ENCODE measurements around the gene PRKN. TPM values are rescaled to one million over a fixed set of nuclear protein-coding genes. Genes with fewer than 3 reads are reported as not detected.

The PRKN gene
- total and polyA plus RNA-seq, 9 of the 15 experiments (the other 6 are each of a cell fraction or from before 2014, with no cell fraction given) = 0.03 to 0.96 (median 0.15) TPM; not detected in 2

GRCh38 chr6:162360901-162361567 lies 366.5 kb downstream of the PRKN start:
- FAIRE-seq (no peak), ATAC-seq (peak; percentile 52; the same call in 2 of the 3 replicates), DNase-seq (ENCODE audit: extremely low read depth in 1 of 4, low spot score in 3 of 4) (peak in 1 of 4 experiments; percentile 6)
- ChIA-PET POLR2A (interaction anchor here (0.5 kb wide), 1 partner anchor 183 kb away, joined by 4 read pairs; no protein-coding TSS in a partner anchor), CTCF (ENCODE audit: low intra/inter-chr PET ratio) (no interaction called here)
- Histone ChIP-seq H3K27me3 (ENCODE audit: control insufficient read depth in 2 of 2, insufficient read depth in 2 of 2, low read length in 2 of 2) (no peaks in the 10 kb centered on the region), H3K27ac (ENCODE audit: extremely low read depth, low read depth, low read length) (no peak overlapping the region), H3K79me2 (ENCODE audit: control insufficient read depth, insufficient read depth, low read length) (no peaks in the 10 kb centered on the region), H3K9me3 (replicated peaks; ENCODE audit: control insufficient read depth, insufficient read depth, low read depth, low read length) (no peaks in the 10 kb centered on the region; the same call in 1 of the 2 replicates), H3K4me2 (ENCODE audit: insufficient read depth, low read length) (no peak overlapping the region), H3K36me3 (ENCODE audit: control insufficient read depth, insufficient read depth, low read length) (no peaks in the 10 kb centered on the region), H3K4me1 (replicated peaks in 1 of 2; ENCODE audit: control insufficient read depth in 2 of 2, insufficient read depth in 2 of 2, low read length in 2 of 2) (no peaks in the 10 kb centered on the region; a peak in 1 of 5 replicates), H3K9me1 (ENCODE audit: control insufficient read depth, insufficient read depth, low read length) (no peaks in the 10 kb centered on the region), H2AFZ (ENCODE audit: low read depth, low read length) (no peak overlapping the region), H3K4me3 (no peak overlapping the region), H3K9ac (ENCODE audit: insufficient read depth in 1 of 2, low read depth in 2 of 2, low read length in 2 of 2) (no peak overlapping the region), H4K20me1 (replicated peaks; ENCODE audit: control insufficient read depth, insufficient read depth, low read length) (no peaks in the 10 kb centered on the region)
- no TSS peak for BruUV-seq (replicated peaks)
- intact Hi-C loops (cut with micrococcal nuclease) (no loop called here), in situ Hi-C loops (cut with MboI) (no loop called here)
- 3% methylated on average over 6 of the region's 6 CpGs for WGBS (ENCODE audit: insufficient coverage, low coverage, missing lambda C conversion rate)
- TF ChIP-seq PBX2 (CRISPR knock-in tag; IDR thresholded peaks at IDR 0.05; ENCODE audit: low read depth) (no peak), PBX2 (tag; conservative IDR thresholded peaks at IDR 0.05; ENCODE audit: low read depth) (peak; percentile 48), ATF7 (IDR thresholded peaks at IDR 0.05) (peak; percentile 54; the same call in 1 of the 2 replicates), YBX1 (IDR thresholded peaks at IDR 0.05) (no peak), MEF2A (IDR thresholded peaks at IDR 0.05; ENCODE audit: control insufficient read depth, low read depth, low read length) (peak; percentile 93), ZNF41 (CRISPR knock-in tag; conservative IDR thresholded peaks at IDR 0.05) (no peak), MEF2D (tag; conservative IDR thresholded peaks at IDR 0.05; ENCODE audit: low read depth) (peak; percentile 56; the same call in 1 of the 2 replicates), JUND (IDR thresholded peaks at IDR 0.05; ENCODE audit: borderline replicate concordance, low read depth, low read length) (peak; percentile 40; the same call in 1 of the 2 replicates), JUND (tag; IDR thresholded peaks at IDR 0.05; ENCODE audit: borderline replicate concordance, low read depth, low read length) (peak; percentile 68; the same call in 2 of the 3 replicates), CEBPB (tag; IDR thresholded peaks at IDR 0.05) (no peak), NR2C2 (CRISPR knock-in tag; IDR thresholded peaks at IDR 0.05) (no peak), NR2C2 (tag; IDR thresholded peaks at IDR 0.05) (peak; percentile 44; the same call in 1 of the 2 replicates), NR2C1 (IDR thresholded peaks at IDR 0.05) (no peak), NR2C1 (tag; IDR thresholded peaks at IDR 0.05) (peak; percentile 54; the same call in 1 of the 2 replicates)
- TF ChIP-seq, protein P1, sequence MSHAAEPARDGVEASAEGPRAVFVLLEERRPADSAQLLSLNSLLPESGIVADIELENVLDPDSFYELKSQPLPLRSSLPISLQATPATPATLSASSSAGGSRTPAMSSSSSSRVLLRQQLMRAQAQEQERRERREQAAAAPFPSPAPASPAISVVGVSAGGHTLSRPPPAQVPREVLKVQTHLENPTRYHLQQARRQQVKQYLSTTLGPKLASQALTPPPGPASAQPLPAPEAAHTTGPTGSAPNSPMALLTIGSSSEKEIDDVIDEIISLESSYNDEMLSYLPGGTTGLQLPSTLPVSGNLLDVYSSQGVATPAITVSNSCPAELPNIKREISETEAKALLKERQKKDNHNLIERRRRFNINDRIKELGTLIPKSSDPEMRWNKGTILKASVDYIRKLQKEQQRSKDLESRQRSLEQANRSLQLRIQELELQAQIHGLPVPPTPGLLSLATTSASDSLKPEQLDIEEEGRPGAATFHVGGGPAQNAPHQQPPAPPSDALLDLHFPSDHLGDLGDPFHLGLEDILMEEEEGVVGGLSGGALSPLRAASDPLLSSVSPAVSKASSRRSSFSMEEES (CRISPR knock-in tag; IDR thresholded peaks at IDR 0.05) = peak; percentile 23
- TF ChIP-seq, protein P2, sequence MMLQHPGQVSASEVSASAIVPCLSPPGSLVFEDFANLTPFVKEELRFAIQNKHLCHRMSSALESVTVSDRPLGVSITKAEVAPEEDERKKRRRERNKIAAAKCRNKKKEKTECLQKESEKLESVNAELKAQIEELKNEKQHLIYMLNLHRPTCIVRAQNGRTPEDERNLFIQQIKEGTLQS (IDR thresholded peaks at IDR 0.05) = peak; percentile 35; the same call in 1 of the 2 replicates
- TF ChIP-seq, protein P2 (CRISPR knock-in tag; conservative IDR thresholded peaks at IDR 0.05) = no peak
